Measurements from ENCODE around the gene LMO2. TPM values are rescaled to one million over a fixed set of nuclear protein-coding genes. Genes with fewer than 3 reads are reported as not detected.

LMO2 gene
- total RNA-seq, 3 donors from 2014 or later (not counting 1 experiment from before 2014, with no cell fraction given): 2.8 to 9.6 (median 5.6) TPM

DNA sequence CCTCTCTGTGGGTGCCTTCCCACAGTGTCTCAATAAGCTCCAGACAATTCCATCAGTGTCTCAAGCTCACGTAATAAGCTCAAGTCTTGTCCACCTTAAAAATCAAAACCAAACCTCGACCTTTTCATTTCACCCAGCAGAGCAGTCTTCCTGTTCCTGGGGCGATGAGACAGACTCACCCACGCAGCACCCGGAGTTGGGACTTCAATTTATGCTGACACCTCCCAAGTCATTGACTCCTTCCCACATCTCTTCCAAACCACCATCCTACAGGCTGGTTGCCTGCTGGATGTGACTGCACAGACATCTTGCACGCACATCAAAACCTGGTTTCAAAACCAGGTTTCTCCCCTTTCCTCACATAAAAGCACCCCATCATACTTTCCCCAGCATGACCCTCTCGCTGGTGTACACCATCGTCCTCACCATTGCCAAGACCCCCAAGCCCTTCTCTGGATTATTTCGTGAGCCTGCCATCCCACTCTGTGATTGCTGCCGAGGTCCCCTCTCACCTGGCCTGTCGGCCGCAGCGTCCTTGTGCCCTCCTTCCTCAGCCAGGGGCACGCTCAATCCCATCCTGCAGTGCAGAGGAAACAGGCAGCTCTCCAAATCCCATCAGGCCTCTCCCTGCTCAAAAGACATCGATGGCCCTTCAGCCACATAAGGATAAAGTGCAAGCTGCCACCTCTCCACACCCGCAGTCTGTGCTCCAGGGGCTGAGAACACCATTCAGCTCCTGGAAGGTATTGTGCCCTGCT is 72.4 kb downstream of the LMO2 start:
- no peak for ATAC-seq

More for the DNA sequence above, 72.4 kb downstream of the LMO2 start:
- 71% methylated on average over 16 of the region's 16 CpGs for WGBS (ENCODE audit: insufficient coverage)
- Histone ChIP-seq H3K27ac (ENCODE audit: low read length) (no peak overlapping the region), H3K36me3 (ENCODE audit: control insufficient read depth, insufficient read depth, low read length) (no peaks in the 10 kb centered on the region), H3K4me3 (ENCODE audit: low read length) (no peak overlapping the region), H3K27me3 (ENCODE audit: control insufficient read depth, insufficient read depth, low read length) (no peaks in the 10 kb centered on the region), H3K9me3 (ENCODE audit: control insufficient read depth, insufficient read depth, low read length) (no peaks in the 10 kb centered on the region), H3K4me1 (ENCODE audit: control insufficient read depth, insufficient read depth, low read length) (no peaks in the 10 kb centered on the region)
- TF ChIP-seq, protein P1, sequence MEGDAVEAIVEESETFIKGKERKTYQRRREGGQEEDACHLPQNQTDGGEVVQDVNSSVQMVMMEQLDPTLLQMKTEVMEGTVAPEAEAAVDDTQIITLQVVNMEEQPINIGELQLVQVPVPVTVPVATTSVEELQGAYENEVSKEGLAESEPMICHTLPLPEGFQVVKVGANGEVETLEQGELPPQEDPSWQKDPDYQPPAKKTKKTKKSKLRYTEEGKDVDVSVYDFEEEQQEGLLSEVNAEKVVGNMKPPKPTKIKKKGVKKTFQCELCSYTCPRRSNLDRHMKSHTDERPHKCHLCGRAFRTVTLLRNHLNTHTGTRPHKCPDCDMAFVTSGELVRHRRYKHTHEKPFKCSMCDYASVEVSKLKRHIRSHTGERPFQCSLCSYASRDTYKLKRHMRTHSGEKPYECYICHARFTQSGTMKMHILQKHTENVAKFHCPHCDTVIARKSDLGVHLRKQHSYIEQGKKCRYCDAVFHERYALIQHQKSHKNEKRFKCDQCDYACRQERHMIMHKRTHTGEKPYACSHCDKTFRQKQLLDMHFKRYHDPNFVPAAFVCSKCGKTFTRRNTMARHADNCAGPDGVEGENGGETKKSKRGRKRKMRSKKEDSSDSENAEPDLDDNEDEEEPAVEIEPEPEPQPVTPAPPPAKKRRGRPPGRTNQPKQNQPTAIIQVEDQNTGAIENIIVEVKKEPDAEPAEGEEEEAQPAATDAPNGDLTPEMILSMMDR (IDR thresholded peaks at IDR 0.05): no peak
- Mint-ChIP-seq H3K27me3 (ENCODE audit: low read depth in 2 of 2) (peaks cover 16 to 19% of the 10 kb centered on the region in 2 donors), H3K27ac (no peak overlapping the region), H3K4me3 (no peak overlapping the region), H3K4me1 (no peaks in the 10 kb centered on the region), H3K36me3 (no peaks in the 10 kb centered on the region), H3K9me3 (no peaks in the 10 kb centered on the region)
- no peak for DNase-seq
- intact Hi-C loops (cut with micrococcal nuclease): no loop called here

Other genes starting within 250 kb of the LMO2 start
- not detected for gene C11orf91, start 191.2 kb downstream of the LMO2 start, total RNA-seq
- 10 to 100 TPM; 25.0 to 29.4 (median 26.4) TPM for gene CD59, start 155.7 kb downstream of the LMO2 start, total RNA-seq
- gene FBXO3, start 117.6 kb downstream of the LMO2 start, total RNA-seq: 10 to 100 TPM; 54.9 to 64.7 (median 56.2) TPM
- gene CAPRIN1, start 159.7 kb upstream of the LMO2 start, total RNA-seq: 100 to 1,000 TPM; 118 to 158 (median 137) TPM
- gene NAT10, start 213.6 kb upstream of the LMO2 start, total RNA-seq: 10 to 100 TPM; 40.3 to 53.6 (median 42.8) TPM

All from natural killer cell (primary cell).